ENCODE measurements around the gene PDPR. TPM values are rescaled to one million over a fixed set of nuclear protein-coding genes. Genes with fewer than 3 reads are reported as not detected.
"Not testable (repeated sequence)": the region's sequence is repeated elsewhere in the genome, so short reads cannot be mapped to it uniquely, and the experiment has no call there.

PDPR gene
- total RNA-seq, 1 donor from 2014 or later, result 9.5 TPM

DNA sequence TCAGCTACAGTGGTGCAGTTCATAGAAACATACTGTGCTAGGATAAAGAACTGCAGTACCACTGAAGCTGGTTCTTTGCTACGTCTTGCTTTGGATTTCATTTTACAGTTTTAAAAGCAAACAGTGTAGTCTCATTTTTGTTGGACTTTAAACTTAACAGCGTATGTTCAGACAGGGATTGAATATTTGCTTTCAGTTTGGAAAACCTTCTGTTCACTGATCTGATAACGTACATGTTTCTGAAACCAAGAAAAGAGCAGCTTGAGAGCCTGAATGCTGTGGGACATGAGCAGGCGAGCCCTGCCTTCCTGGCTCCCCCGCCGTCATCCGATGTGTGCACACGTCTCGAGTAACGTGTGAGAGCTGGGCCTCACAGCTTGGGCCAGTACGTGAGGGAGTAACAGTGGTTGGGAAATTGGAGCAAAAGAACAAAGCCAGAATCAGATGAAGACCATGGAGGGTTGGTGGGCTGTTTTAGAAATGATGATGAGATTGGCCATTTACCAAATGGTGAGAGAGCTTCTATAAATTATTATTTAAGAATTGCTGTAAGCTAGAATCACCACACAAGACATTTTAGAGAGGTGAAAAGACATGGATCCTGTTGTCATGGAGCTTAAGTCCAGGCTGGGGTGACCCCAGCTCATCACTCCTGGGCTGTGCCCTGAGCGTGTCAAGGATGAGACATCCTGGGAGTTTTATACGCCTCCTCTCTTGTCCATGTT is 38.6 kb downstream of the PDPR start:
- no peak for DNase-seq (ENCODE audit: low read depth)
- TF ChIP-seq, protein P1, sequence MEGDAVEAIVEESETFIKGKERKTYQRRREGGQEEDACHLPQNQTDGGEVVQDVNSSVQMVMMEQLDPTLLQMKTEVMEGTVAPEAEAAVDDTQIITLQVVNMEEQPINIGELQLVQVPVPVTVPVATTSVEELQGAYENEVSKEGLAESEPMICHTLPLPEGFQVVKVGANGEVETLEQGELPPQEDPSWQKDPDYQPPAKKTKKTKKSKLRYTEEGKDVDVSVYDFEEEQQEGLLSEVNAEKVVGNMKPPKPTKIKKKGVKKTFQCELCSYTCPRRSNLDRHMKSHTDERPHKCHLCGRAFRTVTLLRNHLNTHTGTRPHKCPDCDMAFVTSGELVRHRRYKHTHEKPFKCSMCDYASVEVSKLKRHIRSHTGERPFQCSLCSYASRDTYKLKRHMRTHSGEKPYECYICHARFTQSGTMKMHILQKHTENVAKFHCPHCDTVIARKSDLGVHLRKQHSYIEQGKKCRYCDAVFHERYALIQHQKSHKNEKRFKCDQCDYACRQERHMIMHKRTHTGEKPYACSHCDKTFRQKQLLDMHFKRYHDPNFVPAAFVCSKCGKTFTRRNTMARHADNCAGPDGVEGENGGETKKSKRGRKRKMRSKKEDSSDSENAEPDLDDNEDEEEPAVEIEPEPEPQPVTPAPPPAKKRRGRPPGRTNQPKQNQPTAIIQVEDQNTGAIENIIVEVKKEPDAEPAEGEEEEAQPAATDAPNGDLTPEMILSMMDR (conservative IDR thresholded peaks at IDR 0.05; ENCODE audit: low read depth, low read length), result no peak
- H3K4me3 ChIP-seq (ENCODE audit: low read depth, low read length), result no peak overlapping the region

DNA sequence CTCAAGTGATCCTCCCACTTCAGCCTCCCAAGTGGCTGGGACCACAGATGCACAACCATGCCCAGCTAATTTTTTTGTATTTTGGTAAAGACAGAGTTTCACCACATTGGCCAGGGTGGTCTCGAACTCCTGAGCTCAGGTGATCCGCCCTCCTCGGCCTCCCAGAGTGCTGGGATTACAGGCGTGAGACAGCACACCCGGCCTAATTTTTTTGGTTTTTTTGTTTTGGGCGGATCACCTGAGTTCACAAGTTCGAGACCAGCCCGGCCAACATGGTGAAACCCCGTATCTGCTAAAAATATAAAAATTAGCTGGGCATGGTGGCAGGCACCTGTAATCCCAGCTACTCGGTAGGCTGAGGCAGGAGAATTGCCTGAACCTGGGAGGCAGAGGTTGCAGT is 40.6 kb downstream of the PDPR start:
- H3K4me3 ChIP-seq (ENCODE audit: low read depth, low read length); DNase-seq (ENCODE audit: low read depth): not testable (repeated sequence)

DNA sequence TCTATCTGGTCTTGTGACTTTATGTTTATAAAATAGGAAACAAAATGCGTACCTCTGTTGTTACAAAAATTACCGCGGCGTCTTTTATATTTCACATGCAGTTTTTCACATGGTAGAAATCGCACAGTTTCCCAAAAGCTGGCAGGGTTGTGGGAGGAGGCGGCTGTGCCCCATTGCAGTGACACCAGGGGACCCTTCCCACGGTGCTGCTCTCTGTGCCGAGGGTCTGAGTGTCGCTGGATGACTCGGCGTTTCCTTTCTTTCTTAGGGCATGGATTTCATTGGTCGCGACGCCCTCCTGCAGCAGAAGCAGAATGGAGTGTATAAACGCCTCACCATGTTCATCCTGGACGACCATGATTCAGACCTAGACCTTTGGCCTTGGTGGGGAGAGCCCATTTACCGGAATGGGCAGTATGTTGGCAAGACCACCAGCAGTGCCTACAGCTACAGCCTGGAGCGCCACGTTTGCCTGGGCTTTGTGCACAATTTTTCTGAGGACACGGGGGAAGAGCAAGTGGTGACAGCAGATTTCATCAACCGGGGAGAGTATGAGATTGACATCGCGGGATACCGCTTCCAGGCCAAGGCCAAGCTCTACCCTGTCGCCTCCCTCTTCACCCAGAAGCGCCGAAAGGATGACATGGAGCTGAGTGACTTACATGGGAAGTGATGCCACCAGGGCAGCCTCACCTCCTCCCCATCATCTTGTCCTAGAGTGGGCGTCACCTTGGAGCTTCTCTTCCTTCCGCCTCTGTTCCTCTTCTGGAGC is 42.3 kb downstream of the PDPR start:
- DNase-seq (ENCODE audit: low read depth), result no peak
- no peak overlapping the region for H3K4me3 ChIP-seq (ENCODE audit: low read depth, low read length)
- TF ChIP-seq, protein P1 (conservative IDR thresholded peaks at IDR 0.05; ENCODE audit: low read depth, low read length), result no peak

DNA sequence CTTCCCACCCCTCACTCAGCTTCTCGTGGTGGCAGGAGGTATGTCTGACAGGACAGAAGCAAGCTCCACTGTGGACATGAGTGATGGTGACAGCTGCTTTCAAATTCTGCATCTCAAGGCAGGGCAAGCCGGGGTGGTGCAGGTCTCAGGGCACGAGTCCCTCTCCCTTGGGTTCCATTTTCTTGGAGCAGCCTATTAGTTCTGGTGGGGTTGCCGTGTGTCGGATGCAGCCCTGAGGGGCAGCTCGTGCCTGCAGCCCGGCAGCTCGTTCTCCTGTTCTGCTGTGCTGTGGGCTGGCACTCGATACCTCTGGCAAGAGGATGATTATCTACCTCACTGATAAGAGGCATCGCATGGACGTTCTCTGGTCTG is 43.0 kb downstream of the PDPR start:
- TF ChIP-seq, protein P1 (conservative IDR thresholded peaks at IDR 0.05; ENCODE audit: low read depth, low read length), result no peak
- H3K4me3 ChIP-seq (ENCODE audit: low read depth, low read length), result no peak overlapping the region
- no peak for DNase-seq (ENCODE audit: low read depth)

DNA sequence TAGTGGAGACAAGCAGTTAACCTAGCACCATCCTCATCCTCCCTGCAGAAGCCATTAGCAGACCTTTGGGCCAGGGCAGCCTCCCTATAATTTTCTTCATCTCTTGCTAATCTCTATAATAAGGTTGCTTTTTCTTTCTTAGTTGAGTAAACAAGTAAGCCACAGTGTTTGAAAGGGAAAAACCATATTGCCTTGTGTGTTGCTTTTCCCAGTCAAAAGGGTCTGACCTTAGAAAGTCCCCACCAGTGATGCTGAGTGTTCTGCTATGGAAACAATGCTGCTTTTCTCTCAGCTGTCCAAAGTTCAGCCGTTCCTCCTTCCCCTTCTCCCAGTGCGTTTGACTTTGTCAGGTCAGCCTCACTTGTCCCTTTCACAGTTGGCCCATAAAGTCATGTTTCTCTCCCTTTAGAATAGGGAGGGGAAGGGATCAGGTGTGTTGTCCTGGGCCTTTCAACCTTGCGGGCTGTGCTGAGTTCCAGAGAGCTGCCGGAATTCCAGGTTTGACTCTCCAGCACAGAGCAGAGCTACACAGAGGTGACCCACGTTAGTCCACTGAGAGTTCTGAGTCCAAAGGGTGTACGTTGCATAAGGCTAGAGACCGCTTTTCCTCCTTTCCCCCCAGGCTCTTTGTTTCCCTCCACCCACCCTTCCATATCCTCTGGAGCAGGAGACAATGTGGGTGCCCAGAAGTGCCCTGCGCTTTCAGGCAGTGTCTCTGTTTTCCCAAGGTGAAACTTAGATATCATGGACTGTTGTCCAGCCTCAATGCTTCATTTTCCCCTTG is 43.5 kb downstream of the PDPR start:
- no peak for DNase-seq (ENCODE audit: low read depth)
- no peak overlapping the region for H3K4me3 ChIP-seq (ENCODE audit: low read depth, low read length)
- TF ChIP-seq, protein P1 (conservative IDR thresholded peaks at IDR 0.05; ENCODE audit: low read depth, low read length), result no peak

DNA sequence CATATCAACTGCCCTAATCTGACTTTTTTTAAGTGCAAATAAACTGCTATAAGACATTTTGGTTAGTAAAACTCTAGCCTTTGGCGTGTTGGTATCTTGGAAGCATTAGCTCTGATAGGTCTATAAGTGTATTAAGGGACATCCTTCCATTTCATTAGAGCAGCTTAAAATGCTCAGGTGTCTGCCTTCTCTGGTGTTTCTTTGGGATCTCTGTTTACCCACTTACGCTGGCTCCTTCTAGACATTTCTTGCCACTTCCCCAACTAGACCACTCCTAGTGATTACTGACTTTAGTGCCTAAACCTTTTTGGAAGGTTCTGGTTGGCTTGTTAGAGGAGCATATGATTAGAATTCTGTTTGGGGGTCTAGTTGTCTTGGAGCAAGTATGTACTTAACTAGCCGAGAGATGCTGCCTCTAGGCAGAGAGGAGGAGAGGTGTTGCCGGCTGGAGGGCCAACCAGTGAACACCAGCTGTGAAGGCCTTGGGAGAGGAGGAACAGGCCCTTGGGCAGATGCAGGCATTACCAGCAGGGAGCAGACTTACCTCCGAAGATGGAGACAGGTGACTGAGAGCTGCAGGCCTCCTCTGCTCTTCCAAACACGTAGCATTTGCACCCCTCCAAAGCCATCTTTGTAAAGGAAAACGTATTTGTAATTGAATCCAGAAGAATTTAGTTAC is 44.3 kb downstream of the PDPR start:
- TF ChIP-seq, protein P1 (conservative IDR thresholded peaks at IDR 0.05; ENCODE audit: low read depth, low read length), result no peak
- no peak for DNase-seq (ENCODE audit: low read depth)
- H3K4me3 ChIP-seq (ENCODE audit: low read depth, low read length), result no peak overlapping the region

Data from epithelial cell of proximal tubule (primary cell).